ENCODE data around the gene KIF6.
A peak's percentile ranks its signal among the peaks of the same experiment; 100 is the strongest.
"Not testable (repeated sequence)": the region's sequence is repeated elsewhere in the genome, so short reads cannot be mapped to it uniquely, and the experiment has no call there.

KIF6 gene

DNA sequence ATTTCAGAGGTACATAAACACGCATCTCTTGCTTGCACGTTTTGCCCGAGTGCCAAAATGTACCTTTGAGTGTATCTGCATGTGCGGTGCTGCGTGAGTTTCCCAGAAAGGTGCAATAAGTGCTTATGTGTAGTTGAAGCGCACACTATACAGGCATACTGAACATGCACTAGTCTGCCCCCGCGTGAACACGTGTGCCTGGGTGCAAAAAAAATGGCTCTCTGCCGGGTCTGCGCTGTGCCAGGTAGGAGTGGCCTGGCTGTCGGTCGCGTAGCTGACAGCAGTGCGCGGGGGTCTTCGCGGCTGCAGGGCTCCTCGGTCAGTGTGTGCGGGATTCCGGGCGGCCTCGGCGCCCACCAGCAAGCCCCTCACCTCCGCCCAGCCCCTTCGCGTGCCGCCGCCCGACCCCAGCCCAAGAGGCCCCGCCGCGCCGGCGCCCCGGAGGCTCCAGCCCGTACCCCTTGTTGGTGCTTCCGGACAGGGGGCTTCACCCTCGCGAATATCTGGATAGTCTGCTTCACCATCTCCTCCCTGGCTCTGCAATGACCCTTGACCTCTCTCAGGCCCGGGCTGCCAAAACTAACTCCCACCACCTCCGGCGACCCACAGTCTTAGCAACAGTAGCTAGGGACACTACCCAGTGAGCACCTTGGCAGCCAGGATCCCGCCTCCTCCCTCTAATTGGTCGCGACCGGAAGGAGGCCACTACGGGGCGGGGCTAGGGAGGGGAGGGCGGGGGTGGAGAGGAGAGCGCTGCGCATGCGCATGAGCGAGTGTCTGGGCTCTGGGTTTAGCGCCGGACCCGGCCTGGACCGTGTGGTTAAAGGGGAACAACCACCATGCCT is at the start of gene KIF6:
KIF6 (minus strand) TSS at position 622 of the 845 bp plus-strand sequence; CDS start at position 524, 98 bp downstream.
- peak; percentile 68 to 72 for DNase-seq (ENCODE audit: low read depth in 2 of 2)

DNA sequence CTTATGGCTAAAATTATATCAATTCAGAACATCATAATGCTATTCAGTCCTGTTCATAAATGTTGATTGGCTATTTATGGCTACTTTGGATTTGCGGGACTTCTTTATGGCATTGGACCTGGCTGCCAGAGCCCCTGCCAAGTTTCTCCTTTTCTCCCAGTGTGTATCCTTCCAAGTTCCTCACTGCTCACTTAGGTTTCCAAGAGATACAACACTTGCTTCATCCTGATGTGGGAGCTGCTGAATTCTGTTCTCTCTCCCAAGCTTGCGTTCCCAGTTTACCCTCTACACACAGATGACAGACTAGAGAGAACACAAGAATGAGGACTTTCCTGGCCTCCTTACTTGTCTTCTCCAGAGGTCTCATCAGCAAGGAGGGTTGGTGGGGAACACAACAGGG is 48.6 kb upstream of the KIF6 start:
- DNase-seq (ENCODE audit: low read depth in 2 of 2) = no peak

- DNase-seq (ENCODE audit: low read depth in 2 of 2) = no peak
Observed at GRCh38 chr6:39772559-39773273, 47.5 kb upstream of the KIF6 start.

DNA sequence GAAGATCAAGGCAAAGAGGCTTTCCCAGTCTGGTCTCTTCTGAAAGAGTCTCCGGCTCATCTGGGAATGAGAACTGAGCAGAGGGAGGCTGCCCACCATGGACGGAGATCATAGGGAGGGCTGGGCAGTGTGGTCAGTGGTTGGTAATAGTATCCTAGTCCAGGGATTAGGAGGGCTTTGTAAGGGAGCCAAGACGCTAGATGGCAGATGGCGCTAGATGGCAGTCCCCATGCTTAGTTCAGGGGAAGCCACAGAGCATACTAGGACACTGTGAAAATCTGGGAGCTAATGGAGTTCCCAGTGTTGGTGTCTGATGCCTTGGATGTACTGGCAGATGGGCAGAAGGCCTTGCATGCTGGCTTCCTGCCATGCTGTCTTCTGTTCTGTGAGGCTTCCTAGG is 45.2 kb upstream of the KIF6 start:
- no peak for DNase-seq (ENCODE audit: low read depth in 2 of 2)

DNA sequence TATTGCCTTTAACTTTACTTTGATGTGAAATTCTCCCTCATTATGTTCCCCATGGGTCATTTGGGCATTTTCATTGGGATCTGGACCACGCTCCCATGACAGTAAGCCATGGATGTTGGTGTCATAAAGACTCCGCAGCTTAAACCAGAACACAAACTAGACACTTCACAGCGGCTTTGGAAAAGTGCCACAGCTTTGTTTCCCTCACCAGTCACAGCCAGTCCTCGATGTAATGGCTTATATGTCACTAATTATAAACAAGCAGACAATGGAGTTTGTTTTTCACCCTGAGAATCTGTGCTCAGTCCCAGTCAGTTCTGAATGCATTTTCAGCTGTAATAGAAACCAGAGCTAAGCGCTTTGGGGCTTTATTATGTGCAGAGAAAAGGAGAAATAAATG is 43.8 kb upstream of the KIF6 start:
- no peak for DNase-seq (ENCODE audit: low read depth in 2 of 2)

- DNase-seq (ENCODE audit: low read depth in 2 of 2) = no peak
Observed at GRCh38 chr6:39765508-39766065, 40.4 kb upstream of the KIF6 start.

DNA sequence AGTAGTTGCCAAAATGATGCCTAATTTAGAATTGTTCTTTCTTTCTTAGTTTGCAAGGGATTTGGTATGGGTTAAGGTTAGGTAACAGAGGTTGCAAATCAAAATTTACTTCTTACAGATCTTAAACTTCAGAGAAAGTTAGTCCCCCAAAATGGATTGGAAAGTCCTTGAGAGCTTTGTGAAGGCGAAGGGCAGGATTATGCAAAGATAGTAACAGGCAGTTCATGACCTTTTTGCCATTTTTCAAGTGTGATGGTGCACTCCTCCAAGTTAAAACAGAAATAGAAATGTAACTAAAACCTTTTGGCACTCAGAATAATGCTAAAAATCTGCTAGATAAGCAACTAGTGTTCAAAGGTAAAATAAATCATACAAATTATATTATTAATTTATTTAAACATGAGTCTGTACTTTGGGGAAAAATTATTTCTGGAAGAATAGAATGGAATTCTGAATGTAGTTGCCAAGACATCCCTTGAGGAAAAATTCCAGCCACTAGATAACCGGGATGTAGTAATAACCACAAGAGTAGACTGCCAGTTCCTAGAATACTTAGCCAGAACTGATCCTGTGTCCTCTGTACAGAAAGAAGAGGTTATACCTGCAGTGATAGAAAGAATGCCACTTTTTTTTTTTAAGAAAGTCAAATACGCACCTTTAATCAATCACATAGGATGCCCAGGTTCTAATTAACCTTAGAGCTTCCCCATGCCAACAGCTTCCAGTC is 35.2 kb upstream of the KIF6 start:
- DNase-seq (ENCODE audit: low read depth in 2 of 2) = no peak

DNA sequence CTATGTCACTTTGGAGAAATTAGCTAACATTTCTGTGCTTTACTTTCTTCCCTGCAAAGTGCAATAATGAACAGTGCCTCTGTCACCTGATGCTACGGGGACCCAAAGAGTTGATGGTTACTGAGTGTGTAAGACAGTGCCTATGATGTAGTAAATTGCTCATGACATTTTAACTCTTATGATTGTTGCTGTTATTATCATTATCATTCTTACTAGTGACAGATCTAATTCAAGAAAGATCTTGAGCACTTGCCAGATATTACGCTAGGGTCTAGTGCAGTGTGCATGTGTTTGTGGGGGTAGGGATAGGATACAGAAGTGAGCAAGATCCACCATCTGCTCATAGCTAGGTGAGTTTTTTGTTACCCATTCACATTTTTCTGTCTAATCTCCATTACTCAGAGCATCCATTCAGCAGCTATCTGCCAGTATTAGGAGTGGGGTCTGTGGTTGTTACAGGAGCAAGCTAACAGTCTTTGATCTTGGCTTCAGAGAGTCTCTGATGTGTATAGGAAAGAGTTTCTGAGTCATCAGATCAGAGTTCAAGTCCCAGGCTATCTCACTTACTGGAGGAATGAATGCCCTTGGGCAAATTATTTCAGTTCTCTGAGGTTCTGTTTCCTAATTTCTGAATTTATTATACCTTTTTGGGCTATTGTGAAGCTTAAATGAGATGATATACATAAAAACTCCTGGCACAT is 33.8 kb upstream of the KIF6 start:
- DNase-seq (ENCODE audit: low read depth in 2 of 2) = no peak

DNA sequence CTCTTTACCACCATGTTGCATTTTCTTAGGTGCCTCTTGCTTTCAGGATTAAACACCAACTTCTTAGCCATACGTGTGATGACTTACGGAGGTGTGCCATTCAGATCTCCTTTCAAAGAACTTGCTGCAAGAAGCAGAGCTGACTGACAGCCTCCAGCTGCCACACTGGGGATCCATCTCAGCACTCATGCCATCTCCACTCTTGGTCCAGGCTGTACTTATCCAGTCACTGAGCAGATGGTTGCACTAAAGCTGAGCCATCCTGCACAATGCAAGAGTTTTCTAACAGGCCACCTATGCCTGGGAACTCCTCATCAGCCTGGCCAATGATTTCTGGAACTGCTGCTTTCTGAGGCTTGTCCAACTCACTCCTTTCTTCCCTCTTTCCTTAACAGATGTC is 31.4 kb upstream of the KIF6 start:
- no peak for DNase-seq (ENCODE audit: low read depth in 2 of 2)

DNA sequence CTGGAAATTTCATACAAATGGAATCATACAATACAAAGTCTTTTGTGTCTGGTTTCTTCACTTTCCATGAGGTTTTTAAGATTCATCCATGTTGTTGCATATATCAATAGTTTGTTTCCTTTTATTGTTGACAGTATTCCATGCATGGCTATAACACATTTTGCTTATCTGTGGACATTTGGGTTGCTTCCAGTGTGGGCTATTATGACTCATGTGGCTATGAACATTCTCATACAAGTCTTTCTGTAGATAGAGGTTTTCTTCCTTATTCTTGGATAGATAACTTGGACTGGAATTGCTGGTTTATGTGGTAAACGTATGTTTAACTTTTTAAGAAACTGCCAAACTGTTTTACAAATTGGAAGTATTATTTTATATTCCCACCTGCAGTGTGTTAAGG is 30.0 kb upstream of the KIF6 start:
- no peak for DNase-seq (ENCODE audit: low read depth in 2 of 2)

- DNase-seq (ENCODE audit: low read depth in 2 of 2) = no peak
Observed at GRCh38 chr6:39754514-39755115, 29.4 kb upstream of the KIF6 start.

- no peak for DNase-seq (ENCODE audit: low read depth in 2 of 2)
Observed at GRCh38 chr6:39753725-39754045, 28.5 kb upstream of the KIF6 start.

GRCh38 chr6:39752835-39753724 is 27.9 kb upstream of the KIF6 start:
- DNase-seq (ENCODE audit: low read depth in 2 of 2) = no peak

GRCh38 chr6:39746795-39747194 is 21.6 kb upstream of the KIF6 start:
- DNase-seq (ENCODE audit: low read depth in 2 of 2) = no peak

DNA sequence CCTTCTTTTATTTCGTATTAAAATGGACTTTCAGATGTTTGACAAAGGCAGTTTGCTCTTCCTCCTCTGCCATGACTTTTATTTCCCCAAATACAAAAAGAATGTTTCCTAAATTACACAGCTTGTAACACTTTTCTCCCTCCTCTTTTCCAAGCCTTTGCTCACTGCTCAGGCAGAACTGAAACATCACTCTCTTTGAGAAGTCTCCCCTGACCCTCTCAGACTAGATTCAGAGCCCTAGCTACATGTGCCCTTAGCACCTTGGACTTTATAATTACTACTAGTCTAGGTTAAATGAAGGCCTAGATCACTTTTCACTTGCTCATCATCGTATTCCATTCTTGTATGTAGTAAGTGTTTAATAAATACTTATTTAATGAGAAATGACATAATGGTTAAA is 8.5 kb upstream of the KIF6 start:
- DNase-seq (ENCODE audit: low read depth in 2 of 2) = no peak

DNA sequence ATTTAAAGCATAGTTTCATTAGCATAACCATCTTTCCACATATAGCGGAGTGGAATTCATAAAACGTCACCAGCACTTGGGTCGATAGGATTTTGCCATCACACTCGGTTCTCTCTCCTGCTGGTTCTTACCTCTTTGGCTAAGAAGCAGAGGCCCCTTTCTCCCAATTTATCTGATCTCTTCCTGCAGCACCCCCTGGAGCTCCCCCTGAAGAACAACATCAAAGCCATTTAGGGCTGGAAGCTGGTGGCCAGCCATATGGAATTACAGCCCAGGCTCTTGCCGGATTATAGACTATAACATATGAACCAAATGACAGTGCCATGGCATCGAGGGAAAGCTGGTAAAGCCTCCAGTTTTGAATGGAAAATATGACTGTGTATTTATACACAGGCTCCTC is 6.4 kb upstream of the KIF6 start:
- no peak for DNase-seq (ENCODE audit: low read depth in 2 of 2)

DNA sequence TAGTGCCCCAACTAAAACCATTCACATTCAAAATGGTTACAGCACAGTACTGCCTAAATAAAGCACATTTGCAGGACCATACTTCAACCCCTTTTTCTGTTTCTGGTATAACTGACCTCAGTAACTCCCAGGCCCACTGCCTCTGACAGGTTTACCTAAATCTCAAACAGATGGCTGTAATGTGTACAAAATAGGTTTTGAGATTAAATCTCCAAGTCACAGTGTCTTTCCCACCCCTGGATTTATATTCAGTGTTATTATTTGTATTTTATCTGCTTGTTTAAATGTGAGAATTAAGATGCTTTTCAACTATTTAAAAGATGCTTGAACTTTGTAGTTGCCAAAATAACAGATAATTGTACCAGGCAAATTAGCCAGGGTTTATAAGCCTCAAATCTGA is 4.7 kb upstream of the KIF6 start:
- DNase-seq (ENCODE audit: low read depth in 2 of 2) = no peak

DNA sequence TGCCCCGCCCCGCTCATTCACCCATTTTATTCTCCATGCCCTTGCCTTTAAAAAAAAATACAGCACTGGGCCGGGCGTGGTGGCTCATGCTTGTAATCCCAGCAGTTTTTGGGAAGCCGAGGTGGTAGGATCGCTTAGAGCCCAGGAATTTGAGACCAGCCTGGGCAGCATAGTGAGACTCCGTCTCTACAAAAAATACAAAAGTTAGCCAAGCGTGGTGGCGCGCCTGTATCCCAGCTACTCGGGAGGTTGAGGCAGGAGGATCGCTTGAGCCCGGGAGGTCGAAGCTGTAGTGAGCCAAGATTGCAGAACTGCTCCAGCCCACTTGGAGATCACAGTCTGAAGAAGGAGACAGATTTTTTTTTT is 407 bp upstream of the KIF6 start:
- DNase-seq (ENCODE audit: low read depth in 2 of 2) = no peak

DNA sequence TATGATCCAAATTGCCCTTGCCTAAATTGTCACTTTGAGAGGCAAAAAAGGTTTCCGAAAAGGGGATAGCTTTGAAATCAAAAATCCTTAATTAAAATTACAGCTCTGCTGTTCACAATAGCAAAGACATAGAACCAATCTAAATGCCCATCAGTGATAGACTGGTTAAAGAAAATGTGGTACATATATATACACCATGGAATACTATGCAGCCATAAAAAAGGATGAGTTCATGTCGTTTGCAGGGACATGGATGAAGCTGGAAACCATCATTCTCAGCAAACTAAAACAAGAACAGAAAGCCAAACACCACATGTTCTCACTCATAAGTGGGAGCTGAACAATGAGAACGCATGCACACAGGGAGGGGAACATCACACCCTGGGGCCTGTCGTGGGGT is 1.9 kb downstream of the KIF6 start:
- DNase-seq (ENCODE audit: low read depth in 2 of 2) = not testable (repeated sequence)

- DNase-seq (ENCODE audit: low read depth in 2 of 2) = no peak
Observed at GRCh38 chr6:39714802-39715201, 10.4 kb downstream of the KIF6 start.

Measured in stimulated activated CD4-positive, alpha-beta T cell treated with anti-CD3 and anti-CD28 coated beads, Interleukin-1b, Interleukin-23, amount 100 ng/mL, for 4 hours (primary cell).